Stomach (tissue), 4 donors: ENCODE results near the gene FOLH1.
"Not testable (repeated sequence)": the region's sequence is repeated elsewhere in the genome, so short reads cannot be mapped to it uniquely, and the experiment has no call there.

Source experiments
- POLR2A ChIP-seq, 4 donors: fragments of 450-650 bp; IDR thresholded peaks; one replicate each; pipeline ENCODE4 v1.6.1; 2016; ENCODE audit warnings: antibody characterized with exemption in 4 of 4, control low read depth in 2 of 4, mild to moderate bottlenecking in 1 of 4, moderate library complexity in 1 of 4
- POLR2AphosphoS5 ChIP-seq, 3 donors: sonication (generic); formaldehyde crosslinking; IDR thresholded peaks; one replicate each; pipeline ENCODE4 v1.6.1; 2016; ENCODE audit warnings: antibody characterized with exemption in 3 of 3

DNA sequence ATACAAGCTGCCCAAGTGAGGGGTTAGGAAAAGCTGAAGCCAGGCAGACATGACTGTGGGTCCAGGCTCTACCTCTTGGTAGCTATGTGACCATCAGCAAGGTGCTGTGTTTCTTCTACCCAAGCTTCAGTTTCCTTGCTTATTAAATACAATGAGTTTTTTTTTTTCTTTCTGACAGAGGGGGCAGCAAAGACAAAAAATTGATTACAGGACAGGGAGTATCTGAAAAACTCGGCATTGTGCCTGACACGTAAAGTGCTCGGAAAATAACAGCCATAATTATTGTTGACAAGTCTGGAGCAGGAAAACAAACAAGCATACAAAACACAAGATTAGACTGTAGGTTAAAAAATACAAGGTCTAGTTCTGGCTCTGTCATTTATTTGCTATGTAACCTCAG is 23.3 kb upstream of the FOLH1 start:
- TF ChIP-seq POLR2A, POLR2AphosphoS5 (IDR thresholded peaks at IDR 0.05): not testable (repeated sequence)
